ENCODE results near the gene SDHAF4. TPM values are rescaled to one million over a fixed set of nuclear protein-coding genes. Genes with fewer than 3 reads are reported as not detected.

The SDHAF4 gene
- total and polyA plus RNA-seq, 2 donors (not counting 3 experiments of a cell fraction or from before 2014, with no cell fraction given) = 3.6 to 8.6 TPM

GRCh38 chr6:70538376-70538775, 28.4 kb upstream of the SDHAF4 start:
- CTCF ChIA-PET = interaction anchor here (1.2 to 1.7 kb wide), 3 partner anchors 8 to 148 kb away, joined by 3 to 4 read pairs (median 3); no protein-coding TSS in a partner anchor
- H3K9me1 ChIP-seq (replicated peaks; ENCODE audit: control insufficient read depth, extremely low read depth, insufficient read depth, low read length) = no peaks in the 10 kb centered on the region
- intact Hi-C loops (cut with micrococcal nuclease) = no loop called here

More at GRCh38 chr6:70538376-70538775, 28.4 kb upstream of the SDHAF4 start:
- H3K9ac ChIP-seq (replicated peaks; ENCODE audit: extremely low read depth, insufficient read depth, low read length) = no peak overlapping the region
- H3K79me2 ChIP-seq (ENCODE audit: control insufficient read depth, insufficient read depth, low read length) = no peaks in the 10 kb centered on the region
- DNase-seq (ENCODE audit: low read depth, low spot score) (no peak), FAIRE-seq (no peak)
- dilution Hi-C loops (cut with MboI; ENCODE audit: extremely low pct_ligation_motif_present, low sequenced_read_pairs) = no loop called here
- no peaks in the 10 kb centered on the region for H4K20me1 ChIP-seq (replicated peaks; ENCODE audit: control insufficient read depth, extremely low read depth, insufficient read depth, low read length)
- no peaks in the 10 kb centered on the region for H3K27me3 ChIP-seq (ENCODE audit: control insufficient read depth in 2 of 2, insufficient read depth in 2 of 2, low read length in 2 of 2)
- no peaks in the 10 kb centered on the region for H3K36me3 ChIP-seq (ENCODE audit: control insufficient read depth in 2 of 2, extremely low read depth in 1 of 2, insufficient read depth in 2 of 2, low read length in 2 of 2)
- no peak overlapping the region for H2AFZ ChIP-seq (ENCODE audit: low read depth, low read length)
- no TSS peak for BruUV-seq (replicated peaks)
- H3K4me1 ChIP-seq (ENCODE audit: control insufficient read depth, extremely low read depth, insufficient read depth, low read length) = no peaks in the 10 kb centered on the region
- POLR2A ChIA-PET = no interaction called here
- no peaks in the 10 kb centered on the region for H3K9me3 ChIP-seq (replicated peaks; ENCODE audit: control insufficient read depth, insufficient read depth, low read length)
- TF ChIP-seq, protein P1, sequence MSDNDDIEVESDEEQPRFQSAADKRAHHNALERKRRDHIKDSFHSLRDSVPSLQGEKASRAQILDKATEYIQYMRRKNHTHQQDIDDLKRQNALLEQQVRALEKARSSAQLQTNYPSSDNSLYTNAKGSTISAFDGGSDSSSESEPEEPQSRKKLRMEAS (IDR thresholded peaks at IDR 0.05; ENCODE audit: insufficient read depth, insufficient read length) = no peak
- TF ChIP-seq JUN (IDR thresholded peaks at IDR 0.05; ENCODE audit: borderline replicate concordance, insufficient read depth, insufficient read length, low read depth) = no peak
- TF ChIP-seq FOS (IDR thresholded peaks at IDR 0.05; ENCODE audit: borderline replicate concordance, insufficient read depth, low read length) = no peak
- TF ChIP-seq CTCF (IDR thresholded peaks at IDR 0.05; ENCODE audit: extremely low read depth in 1 of 2, insufficient read depth in 1 of 2, low read depth in 1 of 2, low read length in 2 of 2) = no peak
- no peak for TF ChIP-seq MYC (IDR thresholded peaks at IDR 0.05; ENCODE audit: low read depth, low read length)
- TF ChIP-seq POLR2AphosphoS5 (IDR thresholded peaks at IDR 0.05; ENCODE audit: insufficient read depth, low read depth, low read length) = no peak
- no peak for TF ChIP-seq POLR2A (IDR thresholded peaks at IDR 0.05; ENCODE audit: low read depth, low read length)
- TF ChIP-seq GATA2 (IDR thresholded peaks at IDR 0.05; ENCODE audit: insufficient read depth, insufficient read length, low read depth, low read length) = no peak
- TF ChIP-seq EZH2 (IDR thresholded peaks at IDR 0.05; ENCODE audit: borderline replicate concordance, low read depth, low read length, severe bottlenecking) = no peak
- H3K27ac ChIP-seq (ENCODE audit: insufficient read depth, low read depth, low read length) = no peak overlapping the region
- H3K4me2 ChIP-seq (ENCODE audit: insufficient read depth, low read length) = no peak overlapping the region
- no peak overlapping the region for H3K4me3 ChIP-seq (replicated peaks in 1 of 3; ENCODE audit: insufficient read depth in 1 of 3, low read depth in 1 of 3, low read length in 3 of 3)

All from endothelial cell of umbilical vein (primary cell).